Mammary epithelial cell (primary cell): ENCODE measurements around the gene NR4A1.

Source experiments
- EZH2 ChIP-seq: IDR thresholded peaks from 2 replicates; pipeline ENCODE4 v1.6.1; 2012; ENCODE audit warnings: low read length, inconsistent platforms, borderline replicate concordance
- TF ChIP-seq, protein P1 (sequence below), 2 donors: IDR thresholded peaks in 1 of 2; conservative IDR thresholded peaks in 1 of 2; 2 replicates each; pipeline ENCODE4 v1.5.1; 2011 to 2012; ENCODE audit warnings: inconsistent platforms in 2 of 2, low read length in 2 of 2, mild to moderate bottlenecking in 2 of 2, control low read depth in 1 of 2, low read depth in 1 of 2; ENCODE audit not compliant: insufficient read depth in 1 of 2; ENCODE audit errors: extremely low read depth in 1 of 2

DNA sequence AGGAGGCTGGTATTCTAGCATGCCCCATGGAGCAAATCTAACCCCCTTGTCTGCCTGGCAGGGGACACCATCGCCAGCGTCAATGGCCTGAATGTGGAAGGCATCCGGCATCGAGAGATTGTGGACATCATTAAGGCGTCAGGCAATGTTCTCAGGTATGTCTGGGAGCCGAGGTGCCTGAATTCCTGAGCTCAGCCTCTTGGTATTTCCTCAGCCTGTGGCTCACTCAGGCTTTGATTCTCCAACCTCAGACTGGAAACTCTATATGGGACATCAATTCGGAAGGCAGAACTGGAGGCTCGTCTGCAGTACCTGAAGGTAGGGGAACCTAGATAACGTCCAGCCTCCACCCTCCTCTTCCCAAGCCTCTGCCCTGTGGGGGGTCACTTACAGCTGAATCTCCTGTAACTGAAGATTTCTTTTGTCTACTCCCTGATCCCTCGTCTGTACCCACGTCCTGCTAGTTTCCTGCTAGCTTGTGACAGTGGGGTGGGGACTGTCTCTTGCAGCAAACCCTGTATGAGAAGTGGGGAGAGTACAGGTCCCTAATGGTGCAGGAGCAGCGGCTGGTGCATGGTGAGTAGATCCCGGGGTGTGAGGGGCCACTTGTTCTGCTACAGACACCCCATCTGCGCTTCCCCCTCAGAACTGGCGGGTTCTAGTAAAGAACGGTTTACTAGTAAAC, 37.5 kb upstream of the NR4A1 start:
- TF ChIP-seq EZH2, result no peak
- TF ChIP-seq, protein P1, sequence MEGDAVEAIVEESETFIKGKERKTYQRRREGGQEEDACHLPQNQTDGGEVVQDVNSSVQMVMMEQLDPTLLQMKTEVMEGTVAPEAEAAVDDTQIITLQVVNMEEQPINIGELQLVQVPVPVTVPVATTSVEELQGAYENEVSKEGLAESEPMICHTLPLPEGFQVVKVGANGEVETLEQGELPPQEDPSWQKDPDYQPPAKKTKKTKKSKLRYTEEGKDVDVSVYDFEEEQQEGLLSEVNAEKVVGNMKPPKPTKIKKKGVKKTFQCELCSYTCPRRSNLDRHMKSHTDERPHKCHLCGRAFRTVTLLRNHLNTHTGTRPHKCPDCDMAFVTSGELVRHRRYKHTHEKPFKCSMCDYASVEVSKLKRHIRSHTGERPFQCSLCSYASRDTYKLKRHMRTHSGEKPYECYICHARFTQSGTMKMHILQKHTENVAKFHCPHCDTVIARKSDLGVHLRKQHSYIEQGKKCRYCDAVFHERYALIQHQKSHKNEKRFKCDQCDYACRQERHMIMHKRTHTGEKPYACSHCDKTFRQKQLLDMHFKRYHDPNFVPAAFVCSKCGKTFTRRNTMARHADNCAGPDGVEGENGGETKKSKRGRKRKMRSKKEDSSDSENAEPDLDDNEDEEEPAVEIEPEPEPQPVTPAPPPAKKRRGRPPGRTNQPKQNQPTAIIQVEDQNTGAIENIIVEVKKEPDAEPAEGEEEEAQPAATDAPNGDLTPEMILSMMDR (conservative IDR thresholded peaks at IDR 0.05 in 1 of 2, IDR thresholded peaks at IDR 0.05 in 1 of 2; ENCODE audit: extremely low read depth in 1 of 2, insufficient read depth in 1 of 2, low read depth in 1 of 2, low read length in 2 of 2), result no peak
